ENCODE measurements around the gene MYO3B. TPM values are rescaled to one million over a fixed set of nuclear protein-coding genes. Genes with fewer than 3 reads are reported as not detected.

MYO3B gene
- total RNA-seq, 1 experiment from 2014 or later = not detected

GRCh38 chr2:170446078-170446477 is 268.1 kb downstream of the MYO3B start:
- POLR2A ChIA-PET = no interaction called here
- CTCF ChIA-PET = interaction anchor here (0.9 kb wide), 1 partner anchor 10 kb away, joined by 5 read pairs; no protein-coding TSS in a partner anchor
- no peak overlapping the region for H3K4me3 Mint-ChIP-seq (ENCODE audit: unreplicated experiment)
- no peaks in the 10 kb centered on the region for H3K36me3 Mint-ChIP-seq (ENCODE audit: insufficient read depth, unreplicated experiment)
- no peaks in the 10 kb centered on the region for H3K27me3 Mint-ChIP-seq (ENCODE audit: insufficient read depth, unreplicated experiment)
- DNase-seq (ENCODE audit: unreplicated experiment) = no peak
- intact Hi-C loops (cut with micrococcal nuclease) = no loop called here
- H3K4me1 Mint-ChIP-seq (ENCODE audit: insufficient read depth, unreplicated experiment) = no peaks in the 10 kb centered on the region
- H3K9me3 Mint-ChIP-seq (ENCODE audit: unreplicated experiment) = no peaks in the 10 kb centered on the region
- no peak for TF ChIP-seq CTCF (IDR thresholded peaks at IDR 0.05; ENCODE audit: unreplicated experiment)
- no TSS peak for BruUV-seq (replicated peaks)
- H3K27ac Mint-ChIP-seq (ENCODE audit: low read depth, unreplicated experiment) = no peak overlapping the region

GRCh38 chr2:170449034-170449433 is 271.1 kb downstream of the MYO3B start:
- BruUV-seq (replicated peaks) = no TSS peak
- no peak for TF ChIP-seq CTCF (IDR thresholded peaks at IDR 0.05; ENCODE audit: unreplicated experiment)
- intact Hi-C loops (cut with micrococcal nuclease) = no loop called here
- ChIA-PET CTCF (interaction anchor here (0.7 kb wide), 1 partner anchor 40 kb away, joined by 3 read pairs; no protein-coding TSS in a partner anchor), POLR2A (no interaction called here)
- Mint-ChIP-seq H3K27me3 (ENCODE audit: insufficient read depth, unreplicated experiment) (no peaks in the 10 kb centered on the region), H3K27ac (ENCODE audit: low read depth, unreplicated experiment) (no peak overlapping the region), H3K36me3 (ENCODE audit: insufficient read depth, unreplicated experiment) (no peaks in the 10 kb centered on the region), H3K4me1 (ENCODE audit: insufficient read depth, unreplicated experiment) (no peaks in the 10 kb centered on the region), H3K9me3 (ENCODE audit: unreplicated experiment) (no peaks in the 10 kb centered on the region), H3K4me3 (ENCODE audit: unreplicated experiment) (no peak overlapping the region)
- DNase-seq (ENCODE audit: unreplicated experiment) = no peak

- TF ChIP-seq CTCF (IDR thresholded peaks at IDR 0.05; ENCODE audit: unreplicated experiment) = no peak
- Mint-ChIP-seq H3K9me3 (ENCODE audit: unreplicated experiment) (no peaks in the 10 kb centered on the region), H3K4me1 (ENCODE audit: insufficient read depth, unreplicated experiment) (no peaks in the 10 kb centered on the region), H3K36me3 (ENCODE audit: insufficient read depth, unreplicated experiment) (no peaks in the 10 kb centered on the region), H3K27me3 (ENCODE audit: insufficient read depth, unreplicated experiment) (no peaks in the 10 kb centered on the region), H3K27ac (ENCODE audit: low read depth, unreplicated experiment) (no peak overlapping the region), H3K4me3 (ENCODE audit: unreplicated experiment) (no peak overlapping the region)
- POLR2A ChIA-PET = interaction anchor here (1.9 kb wide), 1 partner anchor 12 kb away, joined by 7 read pairs; no protein-coding TSS in a partner anchor
- no TSS peak for BruUV-seq (replicated peaks)
- intact Hi-C loops (cut with micrococcal nuclease) = no loop called here
- CTCF ChIA-PET = interaction anchor here (0.7 to 1.0 kb wide), 3 partner anchors 17 to 57 kb away, joined by 3 read pairs; no protein-coding TSS in a partner anchor
- DNase-seq (ENCODE audit: unreplicated experiment) = no peak
Measured at GRCh38 chr2:170454471-170455372, 276.8 kb downstream of the MYO3B start.

- POLR2A ChIA-PET = no interaction called here
- no peak for DNase-seq (ENCODE audit: unreplicated experiment)
- intact Hi-C loops (cut with micrococcal nuclease) = no loop called here
- CTCF ChIA-PET = interaction anchor here (0.6 to 0.8 kb wide), 2 partner anchors 10 to 58 kb away, joined by 3 to 5 read pairs; no protein-coding TSS in a partner anchor
- H3K4me1 Mint-ChIP-seq (ENCODE audit: insufficient read depth, unreplicated experiment) = no peaks in the 10 kb centered on the region
- no peak overlapping the region for H3K27ac Mint-ChIP-seq (ENCODE audit: low read depth, unreplicated experiment)
- no peaks in the 10 kb centered on the region for H3K9me3 Mint-ChIP-seq (ENCODE audit: unreplicated experiment)
- H3K36me3 Mint-ChIP-seq (ENCODE audit: insufficient read depth, unreplicated experiment) = no peaks in the 10 kb centered on the region
- H3K27me3 Mint-ChIP-seq (ENCODE audit: insufficient read depth, unreplicated experiment) = no peaks in the 10 kb centered on the region
- BruUV-seq (replicated peaks) = no TSS peak
- H3K4me3 Mint-ChIP-seq (ENCODE audit: unreplicated experiment) = no peak overlapping the region
- no peak for TF ChIP-seq CTCF (IDR thresholded peaks at IDR 0.05; ENCODE audit: unreplicated experiment)
Measured at GRCh38 chr2:170455617-170456426, 277.9 kb downstream of the MYO3B start.
